Mesenteric fat pad (tissue), 1 donor: Measurements from ENCODE around the gene PINLYP. TPM values are rescaled to one million over a fixed set of nuclear protein-coding genes. Genes with fewer than 3 reads are reported as not detected.
"Not testable (repeated sequence)": the region's sequence is repeated elsewhere in the genome, so short reads cannot be mapped to it uniquely, and the experiment has no call there.

Source experiments
- DNase-seq: peaks from one replicate; pipeline ENCODE4 v3.0.0-alpha.2; 2020; ENCODE audit warnings: low spot score
- total RNA-seq: library from RNA; stranded (reverse); fragmentation: NEBNext Ultra II Directional; extraction: Animal tissue kit (Norgen Biotek cat#: 25700); gene quantifications from one replicate; pipeline ENCODE4 v1.2.1, GENCODE V29; 2021
- donor health status: DM: yes; HTN: yes; CAD: no.

The PINLYP gene
- total RNA-seq, 1 donor from 2014 or later = 2.2 TPM

- no peak for DNase-seq
These were observed 3.2 kb downstream of the PINLYP start for GRCh38 chr19:43578787-43579186.

GRCh38 chr19:43581467-43581866 lies 5.9 kb downstream of the PINLYP start:
- DNase-seq = no peak

- no peak for DNase-seq
These were observed 6.9 kb downstream of the PINLYP start for GRCh38 chr19:43582495-43582894.

- no peak for DNase-seq
These were observed 8.9 kb downstream of the PINLYP start for GRCh38 chr19:43584484-43584883.

- no peak for DNase-seq
These were observed 10.7 kb downstream of the PINLYP start for GRCh38 chr19:43586346-43586745.

- not testable (repeated sequence) for DNase-seq
These were observed 11.4 kb downstream of the PINLYP start for GRCh38 chr19:43587029-43587428.

GRCh38 chr19:43589277-43589676 lies 13.7 kb downstream of the PINLYP start:
- no peak for DNase-seq

GRCh38 chr19:43589678-43590077 lies 14.1 kb downstream of the PINLYP start:
- DNase-seq = no peak

- no peak for DNase-seq
These were observed 16.5 kb downstream of the PINLYP start for GRCh38 chr19:43591904-43592772.

GRCh38 chr19:43592800-43593350 lies 17.3 kb downstream of the PINLYP start:
- DNase-seq = no peak

GRCh38 chr19:43594081-43594697 lies 18.6 kb downstream of the PINLYP start:
- no peak for DNase-seq

- no peak for DNase-seq
These were observed 19.4 kb downstream of the PINLYP start for GRCh38 chr19:43594710-43595604.

- no peak for DNase-seq
These were observed 20.0 kb downstream of the PINLYP start for GRCh38 chr19:43595605-43595998.

- DNase-seq = peak; percentile 100
These were observed 20.6 kb downstream of the PINLYP start, which contains the start of the genes IRGQ and ZNF576 for GRCh38 chr19:43595999-43596841. Gene IRGQ (minus strand): TSS chr19:43596134. CDS start chr19:43595338, 796 bp downstream. Gene ZNF576 (plus strand): TSS chr19:43596595. CDS start chr19:43597109, 514 bp downstream.

- no peak for DNase-seq
These were observed 21.4 kb downstream of the PINLYP start for GRCh38 chr19:43596842-43597461.

- DNase-seq = no peak
These were observed 22.3 kb downstream of the PINLYP start for GRCh38 chr19:43597876-43598275.

GRCh38 chr19:43598445-43599240 lies 23.0 kb downstream of the PINLYP start:
- no peak for DNase-seq

- DNase-seq = no peak
These were observed 24.2 kb downstream of the PINLYP start for GRCh38 chr19:43599635-43600295.
